T-helper 1 cell (primary cell): ENCODE data around the gene NPAS3.

Experiments used
- DNase-seq, 5 donors: peaks; one replicate each; pipeline ENCODE4 v3.0.0-alpha.2; 2012 to 2020

NPAS3 gene

DNA sequence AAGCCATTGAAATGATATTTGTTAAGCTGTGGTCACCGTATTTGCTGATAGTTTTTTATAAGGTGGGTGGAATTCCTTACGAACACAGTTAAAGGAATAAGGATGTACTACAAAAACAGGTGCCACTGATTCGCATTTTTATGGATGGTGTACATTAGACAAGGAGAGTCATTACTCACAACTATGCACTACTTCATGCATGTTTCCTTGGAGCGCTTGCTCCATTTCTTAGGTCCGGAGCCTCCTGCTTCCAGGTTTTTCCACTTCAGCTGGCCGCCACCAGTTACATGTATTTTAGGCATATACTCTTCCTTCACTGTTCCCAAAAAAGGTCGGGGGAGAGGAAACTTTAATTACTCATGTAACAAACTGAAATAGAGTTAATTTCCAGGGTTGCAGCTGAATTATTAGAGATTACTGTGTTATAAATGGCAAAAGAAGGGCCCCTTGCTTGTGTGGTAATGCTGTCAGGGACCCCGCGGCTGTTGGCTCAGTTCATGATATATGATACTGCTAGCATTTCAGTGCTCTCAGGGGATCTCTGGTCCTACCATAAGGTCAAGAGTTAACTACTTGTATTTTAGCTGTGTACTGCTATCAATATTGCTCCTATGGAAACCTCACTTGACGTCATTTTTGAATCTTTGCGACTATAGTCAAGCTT is 454.7 kb downstream of the NPAS3 start:
- no peak for DNase-seq

DNA sequence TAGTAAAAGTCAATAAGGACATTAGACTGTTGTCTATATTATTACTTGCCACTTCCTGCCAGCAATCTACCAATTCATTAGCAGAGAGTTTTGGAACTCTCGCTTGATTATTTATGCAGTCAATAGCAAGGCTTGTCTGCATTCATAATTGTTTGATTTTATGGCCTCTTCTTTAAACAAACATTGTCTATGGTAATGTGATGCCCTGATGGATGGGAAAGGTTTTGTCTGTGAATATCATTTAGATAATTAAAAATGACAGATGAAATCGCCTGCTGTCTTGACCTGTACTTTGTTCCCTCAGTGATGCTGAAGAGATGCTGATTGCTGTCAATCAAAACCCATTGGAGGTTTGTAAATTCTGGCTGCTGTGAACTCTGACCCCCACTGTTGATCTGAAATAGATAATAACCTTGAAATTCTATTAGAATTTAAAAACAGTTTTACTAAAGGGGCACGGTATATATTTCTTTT is 455.3 kb downstream of the NPAS3 start:
- no peak for DNase-seq

DNA sequence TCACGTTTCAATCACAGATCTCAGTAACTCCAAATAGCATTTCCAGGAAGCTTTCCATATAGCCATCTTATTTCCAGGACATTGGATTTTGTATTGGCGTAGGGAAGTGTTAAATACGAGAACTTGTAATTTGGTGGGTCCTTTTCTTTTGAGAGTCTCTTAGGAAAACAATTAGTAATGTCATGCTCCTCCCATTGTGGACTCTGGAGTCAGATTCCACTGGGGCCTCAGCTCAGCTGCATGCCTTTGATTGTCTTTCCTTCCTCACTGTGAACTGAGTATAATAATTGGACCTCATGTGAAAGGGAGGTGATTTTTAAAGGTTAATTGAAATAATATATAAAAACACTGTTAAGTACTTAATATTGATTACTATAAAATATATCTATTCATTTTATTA is 462.6 kb downstream of the NPAS3 start:
- DNase-seq, result no peak

DNA sequence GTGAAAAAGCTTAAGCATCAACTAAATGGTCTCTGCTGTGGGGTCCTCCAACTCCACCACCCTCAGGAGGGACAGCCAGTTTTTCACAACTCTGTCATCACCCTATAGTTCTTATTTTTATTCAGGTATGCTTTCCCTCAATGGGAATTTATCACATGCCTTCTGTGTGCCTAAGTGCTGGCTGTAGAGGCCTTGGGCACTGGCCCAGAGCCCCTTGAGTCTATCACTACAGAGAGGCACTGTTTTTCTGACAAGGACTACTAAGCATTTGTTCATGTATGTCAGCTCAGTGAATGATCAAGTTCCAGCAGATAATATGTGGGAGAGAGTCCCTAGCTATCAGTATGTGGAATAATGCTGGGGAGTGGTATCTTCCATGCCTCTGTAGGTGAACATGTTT is 463.9 kb downstream of the NPAS3 start:
- no peak for DNase-seq

DNA sequence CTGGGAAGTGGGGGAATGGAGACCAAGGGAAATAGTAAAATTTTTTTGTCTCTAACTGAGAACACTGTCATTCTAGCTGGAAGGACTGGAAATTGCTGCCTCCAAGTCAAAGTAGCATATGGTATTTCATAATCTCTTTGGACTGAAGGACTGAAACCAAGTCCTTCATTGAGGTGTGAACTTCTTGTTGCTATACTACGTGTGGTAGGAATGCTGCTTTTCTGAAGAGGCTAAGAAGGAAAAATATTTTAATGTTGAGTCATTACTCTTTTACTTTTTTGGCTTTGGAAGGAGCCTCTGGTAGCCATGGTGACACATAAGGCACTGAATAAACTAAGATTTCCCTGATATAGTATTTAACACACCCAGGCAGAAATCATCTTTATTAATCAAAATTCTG is 465.4 kb downstream of the NPAS3 start:
- DNase-seq, result no peak

DNA sequence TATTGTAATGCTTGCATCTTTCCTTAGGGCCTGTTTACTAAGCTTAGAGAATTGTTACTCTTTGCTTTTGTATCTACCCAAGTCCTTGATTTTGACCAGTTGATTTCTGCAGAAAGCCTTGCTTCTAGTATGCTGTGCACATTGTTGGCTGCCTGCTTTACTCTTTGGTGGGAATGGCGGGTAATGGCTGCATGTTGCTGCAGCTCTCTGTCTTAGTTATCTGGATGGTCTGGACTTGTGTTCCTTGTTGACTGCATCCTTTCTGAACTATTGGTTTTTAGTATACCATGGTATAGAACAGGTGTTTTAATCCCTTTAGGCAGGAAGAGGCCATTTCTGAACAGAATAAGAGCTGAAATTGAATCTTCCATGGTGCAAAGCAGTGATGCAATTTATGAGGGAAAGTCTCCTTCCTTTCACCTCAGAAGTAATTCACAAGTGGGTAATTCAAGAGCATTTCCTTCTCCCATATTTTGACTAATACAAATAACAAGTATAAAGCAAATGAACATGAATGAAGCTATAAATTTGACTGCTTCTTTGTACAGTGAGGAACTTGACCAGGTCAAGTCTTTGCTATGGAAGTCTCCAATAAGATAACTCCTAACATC is 466.4 kb downstream of the NPAS3 start:
- DNase-seq, result no peak

DNA sequence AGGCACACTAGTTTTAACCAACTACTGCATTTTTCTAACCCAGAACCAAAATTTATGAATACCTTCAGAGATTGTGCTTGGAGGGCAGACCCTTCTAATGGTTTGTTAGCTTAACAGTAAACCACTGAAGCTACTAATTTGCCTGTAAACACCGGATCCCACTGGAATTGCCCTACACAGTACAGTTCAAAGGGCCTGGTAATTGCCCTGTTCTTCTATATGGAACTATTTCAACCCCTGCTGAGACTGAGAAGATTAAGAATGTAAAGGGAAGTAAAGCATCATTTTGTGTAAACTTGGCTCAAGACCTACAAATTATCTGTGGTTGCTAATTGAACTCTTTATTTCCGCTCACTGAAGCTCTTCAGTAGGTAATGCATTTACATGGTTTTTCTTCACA is 468.1 kb downstream of the NPAS3 start:
- no peak for DNase-seq

DNA sequence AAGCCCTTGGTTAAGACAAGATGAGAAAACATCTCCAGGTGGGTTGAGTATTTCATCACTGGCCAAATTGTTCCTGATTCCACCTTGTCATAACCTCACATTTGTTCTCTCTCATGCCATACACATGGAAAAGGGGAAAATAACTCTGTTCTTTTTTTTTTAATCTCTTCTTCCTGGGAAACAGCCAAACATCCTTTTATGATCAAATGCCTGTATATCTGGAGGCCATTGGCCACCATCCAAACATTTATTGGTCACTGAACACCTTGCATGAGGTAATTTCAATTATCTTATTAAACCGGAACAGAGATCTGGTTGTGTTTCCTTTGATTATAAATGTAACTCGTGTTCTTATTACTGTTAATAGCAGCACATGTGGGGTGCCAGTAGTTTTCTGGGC is 469.6 kb downstream of the NPAS3 start:
- DNase-seq, result no peak

DNA sequence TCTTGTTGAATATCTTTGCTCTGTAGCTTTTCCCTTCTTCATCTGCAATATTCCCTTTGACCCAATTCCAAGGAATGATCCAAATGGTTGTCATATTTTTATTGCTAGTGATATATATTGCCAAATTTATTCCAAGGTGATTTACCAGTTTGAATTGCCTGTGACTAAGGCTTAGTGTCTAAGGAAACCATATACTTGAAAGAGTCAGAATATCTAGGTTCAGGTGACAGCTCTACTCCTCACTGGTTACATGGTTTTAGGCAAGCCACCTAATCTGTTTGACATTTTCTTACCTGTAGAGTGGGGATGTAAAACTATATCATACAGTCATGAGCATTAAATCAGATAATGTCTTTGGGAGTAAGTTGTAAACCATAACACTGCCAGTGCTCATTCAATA is 473.8 kb downstream of the NPAS3 start:
- DNase-seq, result no peak

DNA sequence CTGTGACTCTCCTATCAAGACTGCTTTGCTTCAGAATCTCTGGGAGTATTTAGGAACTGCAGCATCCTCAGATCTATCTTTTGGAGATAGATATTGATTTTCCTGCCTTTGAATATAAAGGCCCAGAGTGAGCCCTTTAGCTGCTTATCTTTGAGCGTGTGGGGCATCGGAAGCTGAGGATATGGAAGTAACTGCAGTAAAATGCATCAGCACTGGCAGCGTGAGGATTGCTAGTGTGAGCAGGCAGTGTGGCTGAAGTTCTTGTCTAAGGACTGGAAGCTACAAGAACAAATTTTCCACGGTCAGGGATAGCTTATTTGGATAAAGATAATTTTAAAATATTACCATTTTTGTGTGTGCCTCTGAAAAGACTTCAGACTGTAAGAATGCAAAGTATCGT is 474.7 kb downstream of the NPAS3 start:
- DNase-seq, result no peak

DNA sequence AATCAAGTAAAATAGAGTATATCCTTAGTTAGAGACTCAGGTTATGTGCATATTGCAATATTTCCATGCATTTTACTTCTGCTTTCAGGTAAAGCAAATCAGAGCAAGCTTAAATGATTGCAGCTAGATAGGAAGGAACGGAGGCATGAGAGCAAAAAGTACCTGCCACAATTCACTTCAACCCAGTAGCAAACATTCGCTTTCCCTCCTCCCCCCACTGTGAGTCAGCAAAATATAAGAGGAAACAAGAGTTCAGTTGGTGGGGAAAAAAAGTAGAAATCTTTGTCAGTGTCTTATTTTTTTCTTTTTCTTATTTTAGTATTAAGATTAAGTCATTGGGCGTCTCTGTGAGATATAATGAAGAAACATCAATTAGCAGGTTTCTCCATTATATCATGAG is 475.4 kb downstream of the NPAS3 start:
- no peak for DNase-seq

DNA sequence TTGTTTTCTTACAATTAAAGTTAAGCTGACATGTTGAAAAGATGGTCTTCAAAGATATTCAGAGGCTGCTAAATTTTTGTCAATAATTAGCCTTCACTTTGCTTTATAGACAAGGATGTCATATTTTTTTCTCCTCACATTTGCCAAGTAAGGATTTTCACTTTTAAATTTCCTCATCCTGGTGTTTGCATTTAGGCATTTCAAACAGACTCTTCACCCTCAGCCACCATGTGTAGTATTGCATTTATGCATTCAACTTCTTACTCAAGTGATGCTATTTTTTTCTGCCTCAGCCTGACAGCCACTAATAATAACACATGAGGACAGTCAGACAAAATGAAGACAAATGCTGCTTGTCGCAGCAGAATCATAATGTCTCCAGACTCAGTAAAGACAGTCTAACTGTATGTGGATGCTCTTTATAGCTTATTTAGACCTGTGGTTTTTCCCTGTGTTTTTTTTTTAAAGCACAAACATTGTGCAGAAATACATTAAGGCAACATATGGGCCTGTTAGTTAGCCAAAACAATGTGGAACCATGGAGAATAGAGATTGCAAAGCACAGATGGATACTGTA is 481.5 kb downstream of the NPAS3 start:
- DNase-seq, result no peak

DNA sequence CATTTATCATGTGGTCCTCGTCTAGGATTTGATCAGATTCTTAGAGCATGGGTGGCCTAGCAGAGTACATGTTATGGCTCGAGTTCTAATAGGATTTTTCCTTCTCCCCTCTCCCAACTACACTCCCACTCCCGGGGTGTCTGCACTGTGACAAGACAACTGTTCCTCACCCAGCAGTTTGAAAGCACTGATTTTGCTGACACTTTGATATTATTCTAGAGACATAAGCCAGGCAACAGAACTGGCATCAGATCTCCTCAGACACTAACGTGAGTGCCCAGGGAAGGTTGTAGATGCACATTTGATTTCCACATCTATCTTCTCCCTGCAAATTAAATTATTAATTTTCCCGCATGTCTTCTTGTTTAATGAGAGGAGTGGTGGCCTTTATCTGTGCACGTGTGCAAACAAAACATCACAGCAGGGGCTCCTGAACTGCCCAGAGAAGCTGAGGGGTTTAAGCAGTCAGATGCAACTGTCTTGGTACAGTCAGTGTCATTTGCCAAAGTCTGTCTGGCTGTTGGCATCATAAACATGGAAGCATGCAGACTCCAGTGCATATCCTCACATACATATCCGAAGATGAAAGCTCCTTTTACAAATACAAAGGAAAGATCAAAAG is 491.8 kb downstream of the NPAS3 start:
- no peak for DNase-seq

DNA sequence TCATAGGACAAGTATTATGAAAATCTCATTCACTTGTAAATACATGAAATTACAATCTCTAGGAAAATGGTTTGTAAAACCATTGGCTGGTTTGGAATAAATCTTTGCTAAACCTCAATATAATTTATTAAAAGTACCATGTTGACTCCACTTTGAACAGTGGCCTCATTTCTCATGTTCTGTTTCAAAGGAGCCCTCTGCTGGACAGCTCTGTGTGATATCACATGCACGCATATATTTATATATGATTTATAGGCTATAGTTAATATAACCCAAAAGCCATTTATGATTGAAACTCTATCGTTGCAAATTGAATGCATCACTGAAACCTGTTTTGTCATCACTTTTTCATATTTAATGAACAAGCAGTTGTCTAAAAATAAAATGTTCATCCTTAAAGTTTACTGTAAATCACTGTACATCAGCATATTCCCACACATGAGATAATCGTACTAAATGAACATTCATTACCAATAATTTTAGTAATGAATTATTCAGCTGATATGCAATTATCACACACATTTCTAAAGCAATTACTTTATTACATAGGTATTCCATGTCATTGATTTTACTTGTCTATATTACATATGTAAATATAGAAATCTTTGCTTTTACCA is 493.8 kb downstream of the NPAS3 start:
- DNase-seq, result peak in 1 of 5 donors; percentile 2

DNA sequence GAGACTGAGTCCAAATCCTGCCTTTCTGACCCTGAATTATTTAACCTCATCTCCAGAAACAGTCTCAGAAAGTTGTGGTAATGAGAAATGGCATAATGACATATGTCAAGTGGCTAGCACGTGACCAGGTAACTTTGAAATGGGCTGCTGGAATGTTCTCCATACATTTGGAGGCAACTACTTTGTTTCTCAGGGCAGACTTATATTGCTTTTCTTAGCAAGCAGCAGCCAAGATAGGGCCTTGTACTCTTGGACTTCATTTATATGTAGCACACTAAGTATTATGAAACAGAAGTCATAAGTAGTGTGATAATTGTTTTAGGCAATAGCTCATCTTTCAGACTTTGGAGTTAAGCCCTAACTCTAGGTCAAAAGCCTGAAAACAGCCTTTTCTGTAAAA is 494.7 kb downstream of the NPAS3 start:
- no peak for DNase-seq

DNA sequence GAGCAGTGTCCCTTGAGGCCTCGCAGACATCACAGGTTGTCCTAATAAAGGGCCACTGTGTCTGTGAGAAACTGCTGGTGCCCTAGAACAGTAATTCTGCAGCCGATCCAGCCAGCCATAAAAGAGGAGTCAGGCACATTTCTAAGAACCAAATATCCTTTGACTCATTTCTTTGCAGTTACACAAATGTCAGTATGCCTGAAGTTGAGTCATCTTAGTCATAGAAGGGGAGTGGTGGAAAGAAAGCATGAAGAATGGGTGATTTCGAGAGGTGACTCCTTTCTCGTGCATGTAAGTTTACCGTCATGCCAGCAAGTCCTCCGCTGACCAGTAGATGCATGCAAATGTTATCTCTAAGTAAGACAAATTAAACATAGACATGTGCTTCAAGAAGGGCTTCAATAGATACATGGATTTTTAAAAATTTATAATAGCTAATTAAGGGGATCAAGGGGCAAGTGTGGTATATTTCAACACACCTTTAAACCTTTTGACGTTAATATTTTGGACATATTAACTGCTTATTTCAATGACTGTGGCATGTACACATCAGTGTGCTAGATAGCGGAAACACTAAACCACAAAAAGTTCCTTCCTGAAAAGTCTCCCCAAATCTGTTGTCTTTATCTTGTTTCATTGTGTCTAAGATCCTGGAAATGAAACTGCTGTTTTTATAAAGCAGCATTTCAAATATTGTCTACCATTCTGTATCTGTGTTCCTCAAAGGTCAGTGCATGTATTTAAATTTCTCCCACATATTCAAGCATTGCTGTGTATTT is 497.4 kb downstream of the NPAS3 start:
- peak in 1 of 5 donors; percentile 63 for DNase-seq

DNA sequence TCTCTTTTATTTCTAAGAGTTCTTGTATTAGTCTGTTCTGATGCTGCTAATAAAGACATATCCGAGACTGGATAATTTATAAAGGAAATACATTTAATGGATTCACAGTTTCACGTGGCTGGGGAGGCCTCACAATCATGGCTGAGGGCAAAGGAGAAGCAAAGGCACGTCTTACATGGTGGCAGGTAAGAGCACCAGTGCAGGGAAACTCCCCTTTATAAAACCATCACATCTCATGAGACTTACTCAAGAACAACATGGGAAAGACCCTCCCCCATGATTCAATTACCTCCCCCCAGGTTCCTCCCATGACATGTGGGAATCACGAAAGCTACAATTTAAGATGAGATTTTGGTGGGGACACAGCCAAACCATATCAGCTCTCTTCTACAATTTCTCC is 503.0 kb downstream of the NPAS3 start:
- DNase-seq, result no peak

DNA sequence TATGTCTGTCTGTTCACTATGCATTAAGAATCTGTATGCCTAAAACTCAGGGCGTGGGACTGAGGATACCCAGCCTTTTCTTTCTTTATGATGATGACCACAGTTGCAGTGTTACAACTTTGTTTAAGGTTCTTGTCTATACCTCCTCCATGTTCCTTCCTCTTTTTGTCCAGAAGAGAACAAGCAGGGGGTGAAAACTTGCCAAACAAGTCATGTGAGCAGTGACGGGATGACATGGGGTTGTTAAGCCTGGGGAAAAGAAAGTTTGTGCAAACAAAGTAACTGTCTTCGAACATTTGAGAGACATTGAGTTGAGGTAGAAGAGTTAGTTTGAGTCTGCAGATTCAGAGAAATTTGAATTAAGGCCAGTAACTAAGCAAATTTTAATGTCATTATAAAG is 505.5 kb downstream of the NPAS3 start:
- DNase-seq, result no peak

DNA sequence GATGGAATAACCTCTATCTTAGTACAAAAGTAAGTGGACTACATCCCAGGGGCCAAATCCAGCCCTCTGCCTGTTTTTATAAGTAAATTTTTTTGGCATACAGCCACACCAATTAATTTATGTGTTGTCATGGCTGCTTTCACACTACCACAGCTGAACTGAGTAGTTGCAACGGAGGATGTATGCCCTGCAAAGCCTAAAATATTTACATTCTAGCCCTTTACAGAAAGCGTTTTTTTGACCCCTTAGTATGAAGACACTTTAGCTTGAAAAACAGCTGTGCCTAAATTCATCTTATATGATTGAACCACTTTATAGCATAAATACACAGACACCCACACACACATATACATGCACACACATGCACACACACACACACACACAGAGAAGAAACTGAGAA is 510.6 kb downstream of the NPAS3 start:
- no peak for DNase-seq

DNA sequence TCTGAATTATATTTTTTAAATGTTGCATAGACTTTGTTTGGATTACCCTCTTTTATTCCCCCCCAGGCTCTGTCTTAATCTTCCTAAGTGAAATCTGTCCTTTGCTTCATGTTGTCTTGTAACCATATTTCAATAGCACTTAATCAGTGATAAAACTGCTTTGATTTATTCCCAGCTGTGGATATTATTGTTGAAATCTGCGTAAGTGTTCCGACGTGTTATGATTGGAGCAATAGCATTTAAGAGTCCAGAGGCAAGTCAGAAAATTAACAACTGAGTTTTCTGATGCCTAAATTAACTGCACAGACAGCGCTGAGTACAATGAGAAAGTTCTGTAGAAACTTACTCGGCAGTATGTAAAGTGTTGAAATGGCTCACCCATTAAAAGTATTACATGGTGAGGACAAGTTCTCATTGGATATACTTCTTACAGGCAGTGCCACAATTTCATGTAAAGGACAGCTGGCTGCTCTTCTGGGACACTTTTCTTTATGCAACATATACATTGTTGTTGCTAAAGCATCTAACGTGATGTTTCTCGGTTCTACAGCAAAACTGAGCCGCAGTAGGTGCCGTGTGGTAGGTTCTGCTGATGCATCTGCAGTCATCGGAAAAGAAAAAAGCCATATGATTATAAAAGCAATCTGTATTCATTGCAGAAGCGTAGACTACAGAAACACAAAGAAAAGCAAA is 511.2 kb downstream of the NPAS3 start:
- DNase-seq, result no peak

DNA sequence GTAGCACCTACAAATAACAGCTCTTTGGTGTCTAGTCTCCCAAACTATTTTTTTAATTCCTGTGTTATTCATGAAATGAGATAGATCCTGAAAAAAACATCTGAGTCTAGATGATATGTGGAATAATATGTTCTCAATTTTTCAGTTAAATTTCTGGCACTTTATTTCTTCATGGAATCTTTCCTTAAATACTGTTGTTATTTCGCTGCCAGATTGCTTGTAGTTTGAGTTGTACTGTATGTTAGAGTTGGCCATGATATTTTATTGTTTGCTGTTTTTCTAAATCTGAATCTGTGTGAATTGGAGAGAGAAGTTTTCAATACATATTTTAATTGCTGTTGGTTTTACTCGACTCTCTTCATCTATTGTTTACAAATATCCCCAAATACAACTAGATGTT is 511.7 kb downstream of the NPAS3 start:
- DNase-seq, result no peak

DNA sequence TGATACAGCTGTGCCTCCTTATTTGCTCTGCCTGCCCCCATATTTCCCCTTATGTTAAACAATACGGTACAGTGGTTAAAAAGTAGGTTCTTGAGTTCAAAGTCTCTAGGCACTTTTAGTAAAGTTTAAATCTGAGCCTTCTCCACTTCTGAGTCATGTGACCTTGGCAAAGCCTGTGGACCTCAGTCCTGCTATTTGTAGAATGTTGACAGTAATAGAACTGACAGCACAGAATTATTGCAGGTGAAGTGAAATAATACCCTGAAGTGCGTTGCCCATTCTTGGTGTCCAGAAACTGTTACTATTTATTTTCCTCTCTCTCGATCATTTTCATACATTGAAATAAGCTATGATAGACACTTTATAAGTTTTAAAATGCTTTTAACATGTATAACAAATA is 512.5 kb downstream of the NPAS3 start:
- no peak for DNase-seq
